Vagina (tissue), 2 donors: ENCODE data around the gene TMEM233.
"Not testable (repeated sequence)": the region's sequence is repeated elsewhere in the genome, so short reads cannot be mapped to it uniquely, and the experiment has no call there.

Experiments
- CTCF ChIP-seq, 3 experiments: fragments of 450-650 bp in 2 of 3; fragments of 200-600 bp in 1 of 3; sonication (generic) in 1 of 3; IDR thresholded peaks; one replicate each; pipeline ENCODE4 v1.5.1; 2017 to 2019; ENCODE audit warnings: antibody characterized with exemption in 3 of 3, mild to moderate bottlenecking in 2 of 3, moderate library complexity in 2 of 3
- POLR2A ChIP-seq, 2 donors: fragments of 450-650 bp; IDR thresholded peaks; one replicate each; pipeline ENCODE4 v1.6.1; 2017; ENCODE audit warnings: antibody characterized with exemption in 2 of 2, mild to moderate bottlenecking in 2 of 2, moderate library complexity in 2 of 2
- POLR2AphosphoS5 ChIP-seq, 2 donors: sonication (generic); formaldehyde crosslinking; IDR thresholded peaks; one replicate each; pipeline ENCODE4 v1.9.0; 2017; ENCODE audit warnings: antibody characterized with exemption in 2 of 2, mild to moderate bottlenecking in 2 of 2, low read depth in 1 of 2; ENCODE audit not compliant: insufficient read depth in 1 of 2

GRCh38 chr12:119657001-119657400, 63.4 kb downstream of the TMEM233 start:
- TF ChIP-seq CTCF (IDR thresholded peaks at IDR 0.05); POLR2A (IDR thresholded peaks at IDR 0.05); POLR2AphosphoS5 (IDR thresholded peaks at IDR 0.05; ENCODE audit: insufficient read depth in 1 of 2, low read depth in 1 of 2): not testable (repeated sequence)
